ENCODE measurements around the gene DAGLA.

DNA sequence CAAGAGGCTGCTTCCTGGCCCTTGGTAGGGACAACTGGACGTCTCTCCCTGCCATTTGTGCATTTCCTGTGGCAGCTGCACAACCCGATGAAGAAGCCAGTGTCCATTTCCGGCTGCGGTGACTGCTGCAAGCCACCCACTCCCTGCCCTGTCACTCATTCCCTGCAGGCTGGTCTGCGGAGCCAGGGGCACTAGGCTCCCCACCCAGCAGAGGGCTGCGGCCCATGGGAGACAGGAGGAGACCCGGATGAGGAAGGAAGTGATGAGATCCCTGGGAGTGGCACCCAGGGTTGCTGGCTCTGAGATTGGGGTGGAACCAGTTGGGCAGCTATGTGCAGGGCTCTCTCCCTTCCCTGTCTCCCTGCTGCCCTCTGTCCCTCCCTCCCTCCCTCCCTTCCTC is 62.2 kb downstream of the DAGLA start:
- TF ChIP-seq EP300 (IDR thresholded peaks at IDR 0.05) (no peak), POLR2A (IDR thresholded peaks at IDR 0.05) (no peak), POLR2AphosphoS5 (IDR thresholded peaks at IDR 0.05) (no peak)
- TF ChIP-seq, protein P1, sequence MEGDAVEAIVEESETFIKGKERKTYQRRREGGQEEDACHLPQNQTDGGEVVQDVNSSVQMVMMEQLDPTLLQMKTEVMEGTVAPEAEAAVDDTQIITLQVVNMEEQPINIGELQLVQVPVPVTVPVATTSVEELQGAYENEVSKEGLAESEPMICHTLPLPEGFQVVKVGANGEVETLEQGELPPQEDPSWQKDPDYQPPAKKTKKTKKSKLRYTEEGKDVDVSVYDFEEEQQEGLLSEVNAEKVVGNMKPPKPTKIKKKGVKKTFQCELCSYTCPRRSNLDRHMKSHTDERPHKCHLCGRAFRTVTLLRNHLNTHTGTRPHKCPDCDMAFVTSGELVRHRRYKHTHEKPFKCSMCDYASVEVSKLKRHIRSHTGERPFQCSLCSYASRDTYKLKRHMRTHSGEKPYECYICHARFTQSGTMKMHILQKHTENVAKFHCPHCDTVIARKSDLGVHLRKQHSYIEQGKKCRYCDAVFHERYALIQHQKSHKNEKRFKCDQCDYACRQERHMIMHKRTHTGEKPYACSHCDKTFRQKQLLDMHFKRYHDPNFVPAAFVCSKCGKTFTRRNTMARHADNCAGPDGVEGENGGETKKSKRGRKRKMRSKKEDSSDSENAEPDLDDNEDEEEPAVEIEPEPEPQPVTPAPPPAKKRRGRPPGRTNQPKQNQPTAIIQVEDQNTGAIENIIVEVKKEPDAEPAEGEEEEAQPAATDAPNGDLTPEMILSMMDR (IDR thresholded peaks at IDR 0.05) = no peak

Measured in gastroesophageal sphincter (tissue), 3 donors.